Activated CD8-positive, alpha-beta memory T cell treated with anti-CD3 and anti-CD28 coated beads for 36 hours (primary cell): Measurements from ENCODE around the gene FAM222A. TPM values are rescaled to one million over a fixed set of nuclear protein-coding genes. Genes with fewer than 3 reads are reported as not detected.

Source experiments
- CTCF ChIA-PET: fragments of 350-600 bp; sonication (Branson Sonifier 250); formaldehyde crosslinking; loops from one replicate; lab custom pipeline; 2021; ENCODE audit warnings: antibody characterized with exemption; lab: Charles Lee
- POLR2A ChIA-PET: fragments of 350-600 bp; sonication (Branson Sonifier 250); formaldehyde crosslinking; loops from one replicate; lab custom pipeline; 2021; ENCODE audit warnings: antibody characterized with exemption; lab: Charles Lee
- total RNA-seq, 2 experiments: library from RNA; stranded (reverse); gene quantifications; one replicate each; pipeline ENCODE4 v1.2.3, GENCODE V29; 2021

FAM222A gene
- total RNA-seq, 2 experiments from 2014 or later = 2.1 to 2.5 TPM

DNA sequence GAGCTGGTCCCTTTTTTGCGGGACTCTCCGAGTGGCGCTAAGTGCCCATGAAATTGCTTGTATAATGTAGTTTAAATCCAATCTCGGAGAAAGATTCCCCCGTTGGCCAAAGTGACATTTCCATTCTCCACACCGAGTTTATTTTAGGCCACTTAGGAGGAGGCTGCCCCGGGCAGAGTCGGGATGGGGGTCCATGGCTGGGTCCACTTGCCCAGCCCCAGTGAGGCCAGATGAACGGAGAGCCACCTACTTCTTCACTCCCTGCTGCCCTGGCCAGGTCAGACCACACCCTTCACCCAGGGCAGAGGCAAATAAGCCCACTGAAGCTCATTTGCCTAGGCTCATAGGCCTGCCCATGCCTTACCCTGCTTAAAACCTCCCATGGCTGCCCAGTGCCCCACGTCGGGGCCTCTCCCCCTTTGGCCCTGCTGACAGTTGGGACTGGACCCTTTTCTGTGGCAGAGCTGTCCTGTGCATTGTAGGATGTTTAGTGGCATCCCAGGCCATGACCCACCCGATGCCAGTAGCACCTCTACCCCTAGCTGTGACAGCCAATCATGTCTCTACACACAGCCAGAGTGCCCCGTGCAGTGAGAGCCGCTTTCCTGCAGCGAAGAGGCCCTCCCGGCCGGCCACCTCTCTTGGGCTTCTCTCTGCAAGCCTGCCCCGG lies 51.3 kb downstream of the FAM222A start:
- ChIA-PET POLR2A (no interaction called here), CTCF (interaction anchor here (0.5 to 1.2 kb wide), 2 partner anchors 49 to 394 kb away, joined by 3 read pairs; no protein-coding TSS in a partner anchor)

DNA sequence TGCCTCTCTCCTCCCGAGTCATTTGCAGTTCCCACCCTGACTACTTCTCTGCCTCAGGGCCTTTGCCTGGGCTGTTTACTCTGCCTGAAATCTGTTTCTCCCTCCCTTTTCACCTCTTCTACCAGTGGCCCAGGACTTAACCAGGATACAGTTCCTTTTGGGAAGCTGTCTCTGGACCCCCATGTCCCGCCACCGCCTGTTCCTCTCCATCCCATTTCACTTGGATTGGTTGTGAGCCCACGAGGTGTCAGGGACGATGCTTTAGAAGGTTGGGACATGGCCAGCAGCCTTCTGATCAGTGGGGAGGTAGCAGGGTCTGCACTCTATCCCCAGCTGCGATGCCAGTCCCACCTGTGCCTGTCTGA lies 51.8 kb downstream of the FAM222A start:
- POLR2A ChIA-PET = no interaction called here
- CTCF ChIA-PET = interaction anchor here (0.5 to 1.2 kb wide), 2 partner anchors 50 to 395 kb away, joined by 3 read pairs; no protein-coding TSS in a partner anchor

DNA sequence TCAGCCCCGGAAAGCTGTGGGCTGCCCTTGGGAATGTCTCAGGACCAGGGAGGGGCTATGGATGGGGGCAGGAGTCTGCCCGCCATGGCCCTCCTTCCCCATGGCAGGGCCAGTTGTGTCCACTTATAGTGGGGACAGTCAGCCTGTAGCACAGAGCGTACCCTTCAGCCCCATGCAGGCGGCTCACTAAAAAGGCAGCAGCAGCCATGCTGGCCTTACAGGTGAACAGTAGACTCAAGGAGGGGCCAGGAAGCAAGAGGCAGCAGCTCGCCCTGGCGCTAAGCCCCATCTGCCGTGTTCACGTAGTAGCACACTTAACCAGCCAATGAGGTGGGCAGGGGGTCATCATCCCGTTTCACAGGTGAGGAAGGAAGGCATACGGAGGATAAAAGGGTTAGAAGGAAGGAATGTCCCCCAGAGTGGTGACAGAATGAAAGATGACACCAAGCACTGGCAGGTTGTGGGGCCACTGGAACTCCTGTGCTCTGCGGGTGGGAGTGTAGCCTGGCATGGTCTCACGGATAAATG lies 52.7 kb downstream of the FAM222A start:
- CTCF ChIA-PET = interaction anchor here (0.7 to 1.2 kb wide), 2 partner anchors 51 to 471 kb away, joined by 3 read pairs; no protein-coding TSS in a partner anchor
- POLR2A ChIA-PET = no interaction called here

DNA sequence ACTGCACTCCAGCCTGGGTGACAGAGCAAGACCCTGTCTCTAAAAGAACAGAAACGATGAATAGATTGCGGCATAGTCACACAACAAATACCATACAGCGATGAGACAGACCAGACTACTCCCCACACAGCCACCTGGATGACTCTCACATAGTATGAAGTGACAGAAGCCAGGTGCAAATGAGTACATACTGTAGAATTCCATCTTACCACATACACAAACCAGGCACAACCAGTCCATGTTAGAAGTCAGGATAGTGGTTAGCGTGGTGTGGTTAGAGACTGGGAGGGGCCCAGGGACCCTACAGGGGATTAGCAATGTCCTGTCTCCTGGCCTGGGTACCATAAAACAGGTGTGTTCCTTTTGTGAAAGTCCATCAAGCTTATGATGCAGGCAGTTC lies 53.8 kb downstream of the FAM222A start:
- POLR2A ChIA-PET = no interaction called here

DNA sequence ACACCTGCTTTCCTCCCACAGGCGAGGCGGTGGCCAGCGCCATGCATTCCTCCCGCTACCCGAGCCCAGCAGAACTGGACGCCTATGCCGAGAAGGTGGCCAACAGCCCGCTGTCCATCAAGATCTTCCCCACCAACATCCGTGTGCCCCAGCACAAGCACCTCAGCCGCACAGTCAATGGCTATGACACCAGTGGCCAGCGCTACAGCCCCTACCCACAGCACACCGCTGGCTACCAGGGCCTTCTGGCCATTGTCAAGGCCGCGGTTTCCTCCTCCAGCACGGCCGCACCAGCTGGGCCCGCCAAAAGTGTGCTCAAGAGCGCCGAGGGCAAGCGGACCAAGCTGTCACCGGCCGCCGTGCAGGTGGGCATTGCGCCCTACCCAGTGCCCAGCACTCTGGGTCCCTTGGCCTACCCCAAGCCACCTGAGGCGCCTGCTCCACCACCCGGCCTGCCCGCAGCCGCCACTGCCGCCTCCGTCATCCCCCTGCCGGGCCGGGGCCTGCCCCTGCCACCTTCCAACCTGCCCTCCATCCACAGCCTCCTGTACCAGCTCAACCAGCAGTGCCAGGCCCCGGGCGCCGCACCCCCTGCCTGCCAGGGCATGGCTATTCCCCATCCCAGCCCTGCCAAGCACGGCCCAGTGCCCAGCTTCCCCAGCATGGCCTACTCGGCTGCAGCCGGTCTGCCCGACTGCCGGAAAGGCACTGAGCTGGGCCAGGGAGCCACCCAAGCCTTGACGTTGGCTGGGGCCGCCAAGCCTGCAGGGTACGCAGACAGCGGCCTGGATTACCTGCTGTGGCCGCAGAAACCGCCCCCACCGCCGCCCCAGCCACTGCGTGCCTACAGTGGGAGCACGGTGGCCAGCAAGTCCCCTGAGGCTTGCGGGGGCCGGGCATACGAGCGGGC lies 54.6 kb downstream of the FAM222A start:
- ChIA-PET POLR2A (no interaction called here), CTCF (no interaction called here)

More for the DNA sequence above, 53.8 kb downstream of the FAM222A start:
- CTCF ChIA-PET = no interaction called here

DNA sequence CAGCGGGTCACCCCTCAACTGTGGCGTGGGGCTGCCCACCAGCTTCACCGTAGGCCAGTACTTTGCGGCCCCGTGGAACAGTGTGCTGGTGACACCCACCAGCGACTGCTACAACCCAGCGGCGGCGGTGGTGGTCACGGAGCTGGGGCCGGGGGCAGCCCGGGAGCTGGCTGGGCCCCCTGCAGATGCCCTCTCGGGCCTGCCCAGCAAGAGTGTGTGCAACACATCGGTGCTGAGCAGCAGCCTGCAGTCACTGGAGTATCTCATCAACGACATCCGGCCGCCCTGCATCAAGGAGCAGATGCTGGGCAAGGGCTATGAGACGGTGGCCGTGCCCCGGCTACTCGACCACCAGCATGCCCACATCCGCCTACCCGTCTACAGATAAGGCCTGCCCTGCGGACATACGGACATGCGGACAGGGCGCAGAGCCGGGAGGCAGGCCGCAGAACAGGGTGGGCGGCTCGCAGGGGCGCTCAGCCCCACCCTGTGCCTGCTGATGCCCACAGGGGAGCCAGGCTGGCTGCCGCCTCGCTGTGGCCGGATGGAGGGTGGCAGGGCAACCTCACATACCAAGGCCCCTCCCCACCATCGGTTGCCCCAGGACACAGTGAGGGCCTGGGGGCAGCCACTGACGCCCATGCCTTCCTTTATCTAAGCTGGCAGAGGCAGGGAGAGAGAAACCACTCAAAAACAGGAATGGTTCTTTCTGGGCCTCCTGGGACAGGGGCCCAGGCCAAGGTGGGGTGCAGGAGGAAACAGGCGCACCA lies 55.5 kb downstream of the FAM222A start:
- POLR2A ChIA-PET = no interaction called here
- CTCF ChIA-PET = no interaction called here

DNA sequence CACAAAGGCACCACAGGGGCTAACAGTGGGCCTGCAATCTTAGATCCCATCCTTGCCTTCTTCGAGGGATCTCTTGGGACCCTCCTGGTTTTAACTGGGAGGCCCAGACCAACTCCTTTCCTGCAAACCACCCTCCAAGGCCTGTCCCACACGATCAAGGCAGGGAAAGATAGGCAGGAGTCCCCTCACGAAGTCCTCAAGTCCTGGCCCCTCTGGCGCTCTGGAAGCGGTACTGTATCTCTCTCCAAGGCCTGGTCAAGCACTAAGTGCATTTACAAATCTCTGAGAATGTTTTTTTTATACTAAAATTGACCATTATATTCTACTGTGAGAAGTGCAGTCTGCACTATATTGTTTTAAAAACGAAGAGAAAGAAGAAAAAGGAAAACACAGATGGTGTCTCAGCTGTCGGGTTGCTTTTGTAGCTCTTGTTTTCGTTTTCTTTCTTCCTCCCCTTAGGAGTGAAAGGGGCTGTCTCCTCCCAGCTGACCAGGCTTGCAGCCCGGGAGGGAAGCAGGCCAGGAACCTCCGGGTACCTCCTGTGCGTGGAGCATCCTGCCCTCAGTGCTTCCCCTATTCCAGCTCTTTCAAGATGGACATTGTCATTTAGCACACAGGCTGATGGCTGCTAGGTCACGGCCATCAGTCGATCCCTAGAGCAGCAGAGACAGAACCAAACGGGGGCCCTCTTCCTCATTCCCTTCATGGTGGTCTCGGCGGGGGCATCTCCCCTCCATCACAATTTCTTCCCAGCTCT lies 56.7 kb downstream of the FAM222A start:
- POLR2A ChIA-PET = no interaction called here
- CTCF ChIA-PET = no interaction called here

DNA sequence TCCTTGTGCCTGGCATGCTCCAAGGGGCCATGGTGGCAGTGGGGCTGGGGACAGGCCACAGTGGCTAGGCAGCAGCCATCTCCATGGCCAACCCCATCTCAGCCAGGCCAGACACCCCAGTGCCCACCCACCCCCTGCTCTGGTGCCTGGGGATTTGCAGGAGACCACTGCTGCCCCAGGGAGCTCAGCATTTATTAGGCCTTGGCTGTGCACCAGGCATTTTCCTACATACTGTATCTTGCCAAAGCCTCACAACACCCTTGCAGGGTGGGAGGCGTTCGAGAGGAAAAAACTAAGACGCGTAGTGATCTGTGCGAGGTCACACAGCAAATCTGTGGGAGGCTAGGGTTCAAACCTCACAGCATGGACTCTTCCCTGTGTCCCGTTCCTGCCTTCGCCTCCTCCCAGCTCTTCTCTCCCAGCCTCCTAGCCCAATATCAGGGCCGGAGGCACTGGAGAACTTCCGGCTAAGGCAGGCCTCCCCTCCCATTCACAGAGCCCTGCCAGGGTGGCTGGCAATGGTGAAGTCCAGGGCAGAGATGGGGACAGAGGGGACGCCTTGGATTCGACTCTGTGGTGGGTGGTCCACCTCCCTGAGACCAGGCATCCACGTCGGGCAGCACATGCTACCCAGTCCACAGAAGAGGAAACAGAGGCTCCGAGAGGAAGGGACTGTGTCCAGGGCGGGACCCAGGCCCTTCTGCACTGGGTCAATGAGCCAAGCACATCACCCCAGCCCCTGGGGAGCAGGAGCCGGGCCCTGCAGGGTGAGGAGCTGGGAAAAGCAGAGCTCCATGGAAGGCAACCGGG lies 57.4 kb downstream of the FAM222A start:
- POLR2A ChIA-PET = no interaction called here

DNA sequence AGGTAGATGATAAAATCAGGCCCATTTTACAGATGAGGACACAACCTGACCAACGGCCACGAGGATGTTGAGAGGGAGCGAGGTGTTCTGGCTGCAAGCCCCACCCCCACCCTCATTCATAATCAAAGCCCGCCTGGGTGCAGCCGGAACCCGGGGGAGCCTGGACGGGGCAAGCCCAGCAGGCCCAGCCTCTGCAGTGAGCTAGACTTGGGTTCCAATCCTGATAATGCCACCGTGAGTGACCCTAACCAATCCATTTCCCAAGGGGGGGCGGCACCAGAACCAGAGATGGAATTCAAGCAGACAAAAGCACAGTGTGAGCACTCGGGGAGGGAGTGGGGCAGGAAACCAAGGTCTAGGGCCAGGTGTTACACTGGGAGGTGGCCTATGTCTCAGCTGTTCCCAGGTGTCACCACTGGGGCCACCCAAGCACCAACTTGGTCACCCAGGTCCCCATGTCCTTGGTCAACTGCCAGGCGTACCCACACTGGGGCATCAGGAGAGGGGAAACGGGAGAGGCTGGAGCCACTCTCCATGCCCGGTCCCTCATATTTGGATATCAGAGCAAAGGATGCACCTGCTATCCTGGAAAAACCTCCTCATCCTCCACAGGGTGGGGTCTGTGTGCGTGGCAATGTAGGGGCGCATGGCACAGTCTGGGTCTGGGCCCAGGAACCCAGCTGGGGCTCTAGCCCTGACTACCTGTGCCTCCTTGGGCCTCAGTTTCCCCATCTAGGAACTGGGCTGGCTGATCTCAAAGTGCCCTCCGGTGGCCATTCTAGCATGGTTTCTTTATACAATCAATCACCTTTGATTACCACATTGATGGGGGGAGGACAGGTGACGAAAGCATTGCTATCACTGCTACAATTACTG lies 58.4 kb downstream of the FAM222A start:
- POLR2A ChIA-PET = no interaction called here

More for the DNA sequence above, 57.4 kb downstream of the FAM222A start:
- CTCF ChIA-PET = interaction anchor here (1.0 to 4.9 kb wide), 2 partner anchors 35 to 174 kb away, joined by 3 to 36 read pairs; no protein-coding TSS in a partner anchor

DNA sequence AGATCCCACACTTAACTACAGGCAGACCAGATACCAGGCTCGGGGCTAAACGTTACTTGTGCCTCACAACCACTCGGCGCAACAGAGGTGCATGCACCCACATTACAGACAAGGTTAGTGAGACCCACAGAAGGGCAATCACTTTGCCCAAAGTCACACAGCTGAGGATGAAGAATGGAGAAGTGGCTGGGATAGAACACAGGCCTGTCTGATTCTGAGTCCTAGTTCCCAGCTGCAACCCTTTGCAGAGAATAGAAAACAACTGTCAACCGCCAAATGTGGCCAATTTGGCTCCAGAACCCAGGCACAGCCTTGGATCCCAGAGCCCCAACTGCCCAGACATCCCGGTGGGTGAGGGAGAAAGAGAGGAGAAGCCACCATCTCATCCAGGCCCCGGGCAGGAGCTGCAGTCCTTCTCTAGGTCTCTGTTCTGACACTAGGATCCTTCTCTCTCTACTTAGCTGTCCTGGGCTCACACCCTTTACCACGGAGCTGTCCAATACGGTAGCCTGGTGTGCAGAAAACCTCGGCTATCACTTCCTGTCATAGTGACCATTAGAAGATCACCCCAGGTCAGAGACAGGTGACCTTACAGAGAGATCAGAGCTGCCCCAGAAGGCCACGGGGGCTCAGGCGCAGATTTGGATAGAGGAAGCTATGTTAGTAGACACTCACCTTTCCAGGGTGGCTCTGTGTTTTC lies 59.1 kb downstream of the FAM222A start:
- ChIA-PET CTCF (interaction anchor here (1.6 to 4.9 kb wide), 2 partner anchors 58 to 176 kb away, joined by 4 to 36 read pairs; no protein-coding TSS in a partner anchor), POLR2A (no interaction called here)

More for the DNA sequence above, 58.4 kb downstream of the FAM222A start:
- CTCF ChIA-PET = interaction anchor here (1.0 to 4.9 kb wide), 2 partner anchors 34 to 175 kb away, joined by 3 to 36 read pairs; no protein-coding TSS in a partner anchor

DNA sequence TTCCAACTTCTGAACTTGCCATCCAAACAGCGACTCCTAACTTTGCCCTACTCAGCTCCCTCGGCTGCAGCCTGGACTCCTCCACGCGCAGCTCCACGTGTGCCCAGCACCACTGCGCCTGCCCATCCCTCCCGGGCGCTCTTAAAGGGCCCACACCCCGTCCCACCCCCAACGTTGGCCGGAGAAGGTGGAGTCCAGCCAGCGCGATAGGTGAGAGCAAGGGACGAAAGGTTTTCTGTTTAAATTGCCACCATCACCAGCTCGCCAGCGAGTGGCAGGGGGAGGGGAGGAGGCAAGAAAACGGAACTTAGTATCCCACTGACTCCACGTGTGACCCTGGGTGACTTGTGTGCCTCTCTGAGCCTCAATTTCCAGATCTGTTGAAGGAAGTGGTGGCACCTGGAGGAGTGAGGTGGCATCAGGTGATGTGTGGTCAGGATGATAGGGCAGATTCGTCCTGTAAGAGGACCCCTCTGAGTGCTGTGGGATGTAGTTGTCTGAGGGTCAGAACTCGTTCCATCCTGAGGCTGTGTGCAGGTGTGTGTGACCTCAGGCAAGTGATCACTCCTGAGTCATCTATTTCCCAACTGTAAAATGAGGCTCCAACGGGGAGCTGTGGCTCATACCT lies 59.9 kb downstream of the FAM222A start:
- CTCF ChIA-PET = interaction anchor here (1.5 to 4.9 kb wide), 3 partner anchors 59 to 352 kb away, joined by 4 to 36 read pairs (median 4); no protein-coding TSS in a partner anchor
- POLR2A ChIA-PET = no interaction called here

DNA sequence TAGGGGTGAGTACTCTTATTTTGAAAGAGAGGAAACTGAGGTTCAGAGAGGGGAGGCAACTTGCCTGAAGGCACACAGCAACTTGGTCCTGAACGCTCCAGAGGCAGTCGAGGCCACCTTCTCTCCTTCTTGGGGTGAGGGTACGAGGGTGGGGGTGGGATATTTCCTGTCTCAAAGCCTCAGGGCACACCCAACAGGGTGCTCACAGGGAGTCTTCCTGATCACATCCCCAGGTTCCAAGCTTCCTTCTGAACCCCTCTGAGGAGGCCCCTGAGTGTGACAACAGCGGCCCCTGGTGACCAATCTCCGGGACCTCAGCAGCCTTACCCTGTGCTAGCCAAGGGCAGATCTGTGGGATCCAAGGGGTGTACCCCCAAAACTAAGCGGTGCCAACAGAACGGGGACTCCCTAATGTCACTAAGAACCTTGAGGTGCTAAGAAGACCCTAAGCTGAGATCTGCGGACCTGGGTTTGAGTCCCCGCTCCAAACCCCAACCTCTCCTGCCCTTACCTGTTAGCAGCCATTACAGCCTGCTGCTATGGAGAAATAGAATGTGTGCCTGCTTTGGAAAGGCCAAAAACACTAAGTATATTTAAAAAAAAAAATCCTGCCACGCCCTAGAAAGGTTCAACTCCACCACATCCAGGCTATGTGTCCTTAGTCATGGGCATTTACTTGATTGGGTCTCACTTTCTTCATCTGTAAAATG lies 61.7 kb downstream of the FAM222A start:
- ChIA-PET CTCF (interaction anchor here (0.6 to 4.9 kb wide), 15 partner anchors 30 to 354 kb away, joined by 3 to 36 read pairs (median 4); partner anchors contain the start of gene MVK), POLR2A (no interaction called here)

DNA sequence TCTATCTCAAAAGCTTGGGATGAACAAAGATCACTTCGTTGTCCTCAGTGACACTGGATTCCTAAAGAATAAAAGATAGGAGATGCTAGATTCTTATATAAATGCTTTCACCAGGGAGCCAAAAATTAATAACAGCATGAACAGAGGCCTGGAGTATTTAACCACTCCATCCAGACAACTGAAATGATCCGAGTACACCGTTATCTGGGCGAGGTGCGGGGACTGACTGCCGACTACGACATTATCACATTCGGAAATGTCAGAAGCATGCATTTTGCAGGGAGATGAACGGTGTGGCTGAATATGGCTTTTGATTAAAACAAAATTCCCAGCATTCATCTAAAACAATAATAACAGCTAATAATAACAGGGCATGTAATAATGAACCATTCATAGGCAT lies 63.0 kb downstream of the FAM222A start:
- POLR2A ChIA-PET = no interaction called here
- CTCF ChIA-PET = interaction anchor here (1.2 to 1.9 kb wide), 4 partner anchors 28 to 256 kb away, joined by 3 to 8 read pairs (median 6); no protein-coding TSS in a partner anchor

DNA sequence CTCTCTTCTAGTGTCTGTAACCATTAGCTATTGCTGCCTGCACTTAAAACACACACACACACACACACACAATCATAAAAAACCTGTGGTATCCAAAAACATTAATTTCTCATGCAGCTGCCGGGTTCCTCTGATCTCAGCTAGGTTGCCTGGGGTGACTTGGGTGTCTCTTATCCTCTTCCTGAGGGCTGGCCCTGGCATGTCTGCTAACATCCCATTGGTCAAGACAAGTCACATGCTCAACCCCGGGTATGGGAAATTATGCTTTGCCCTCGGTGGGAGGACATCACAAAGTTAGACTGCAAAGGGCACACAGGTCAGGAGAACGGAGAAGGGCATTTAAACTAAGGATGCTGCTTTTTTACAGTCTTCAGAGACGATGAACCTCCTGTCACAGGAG lies 63.9 kb downstream of the FAM222A start:
- POLR2A ChIA-PET = no interaction called here

DNA sequence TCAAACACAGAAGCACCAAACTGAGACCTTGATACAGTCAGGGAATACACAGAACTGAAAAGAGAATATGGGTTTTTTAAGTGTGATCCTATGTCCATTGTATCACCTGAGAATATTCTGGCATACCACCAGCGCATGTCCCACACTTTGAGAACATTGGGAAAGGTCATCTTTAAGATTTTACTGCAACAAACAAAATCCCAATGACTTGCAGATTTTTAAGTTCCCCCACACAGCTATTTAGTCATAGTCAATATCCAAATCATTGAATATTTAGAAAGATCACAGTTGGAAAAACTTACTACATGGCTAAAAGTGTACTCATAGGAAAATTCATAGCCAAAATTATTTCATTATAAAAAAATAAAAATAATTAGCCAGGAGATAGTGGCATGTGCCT lies 65.1 kb downstream of the FAM222A start:
- ChIA-PET CTCF (interaction anchor here (1.3 kb wide), 1 partner anchor 67 kb away, joined by 5 read pairs; no protein-coding TSS in a partner anchor), POLR2A (no interaction called here)

More for the DNA sequence above, 63.9 kb downstream of the FAM222A start:
- CTCF ChIA-PET = interaction anchor here (1.6 kb wide), 1 partner anchor 179 kb away, joined by 7 read pairs; no protein-coding TSS in a partner anchor
